Activated CD4-positive, alpha-beta T cell treated with anti-CD3 and anti-CD28 coated beads, Interleukin-2, amount 50 U/mL, for 48 hours (primary cell): Measurements from ENCODE around the gene MACROH2A2.
A peak's percentile ranks its signal among the peaks of the same experiment; 100 is the strongest.
"Not testable (repeated sequence)": the region's sequence is repeated elsewhere in the genome, so short reads cannot be mapped to it uniquely, and the experiment has no call there.

Source experiments
- DNase-seq, 2 experiments: peaks; one replicate each; pipeline ENCODE4 v3.0.0-alpha.2; 2020

The MACROH2A2 gene

DNA sequence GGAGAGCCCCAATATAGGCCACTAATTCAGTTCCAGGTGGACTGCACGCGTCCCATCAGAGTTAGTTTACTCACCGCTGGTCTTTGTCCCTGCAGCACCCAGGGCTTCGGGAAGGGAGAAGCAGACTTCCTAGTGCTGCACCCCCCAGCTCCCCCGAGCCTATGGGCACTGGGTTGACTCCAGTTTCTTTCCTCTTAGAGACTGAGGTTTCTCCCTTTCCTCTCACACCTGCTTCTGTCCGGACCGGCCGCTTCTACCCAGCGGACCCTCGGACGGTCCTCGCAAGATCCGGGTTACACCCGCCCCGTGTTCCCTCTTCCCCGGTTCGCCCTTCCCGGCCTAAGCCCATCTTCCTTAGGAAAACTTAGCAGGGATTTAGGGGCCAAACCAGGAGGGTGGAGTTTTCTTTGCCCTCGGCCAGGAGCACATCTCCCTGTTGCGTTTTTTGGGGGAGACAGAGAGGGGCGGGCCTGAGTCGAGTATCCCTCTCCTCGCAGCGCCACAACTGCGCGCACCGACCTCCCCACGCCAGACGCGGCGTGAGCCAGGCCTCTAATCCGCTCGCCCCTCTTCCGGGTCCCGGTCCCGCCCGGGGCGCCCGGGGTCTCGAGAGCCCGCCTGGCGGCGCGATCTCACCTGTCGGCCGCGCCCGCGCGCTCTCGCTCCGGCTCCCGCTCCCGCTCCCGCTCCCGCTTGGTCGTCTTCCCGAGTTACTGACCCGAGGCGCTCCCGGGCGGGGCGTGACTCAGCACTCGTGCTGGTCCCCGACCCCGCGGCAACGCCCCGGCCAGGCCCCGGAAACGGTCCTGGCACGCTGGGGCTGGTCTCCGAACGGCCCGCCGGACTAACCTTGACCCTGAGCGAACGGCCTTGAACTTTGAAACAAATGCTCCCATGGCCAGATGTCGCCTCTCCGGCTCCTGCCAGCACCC is 79.7 kb downstream of the MACROH2A2 start, which contains the start of gene AIFM2:
Gene AIFM2 (minus strand): TSS at position 728 of the 932 bp plus-strand sequence. CDS start 8,741 bp downstream, outside the sequence.
- peak; percentile 52 to 60 for DNase-seq

DNA sequence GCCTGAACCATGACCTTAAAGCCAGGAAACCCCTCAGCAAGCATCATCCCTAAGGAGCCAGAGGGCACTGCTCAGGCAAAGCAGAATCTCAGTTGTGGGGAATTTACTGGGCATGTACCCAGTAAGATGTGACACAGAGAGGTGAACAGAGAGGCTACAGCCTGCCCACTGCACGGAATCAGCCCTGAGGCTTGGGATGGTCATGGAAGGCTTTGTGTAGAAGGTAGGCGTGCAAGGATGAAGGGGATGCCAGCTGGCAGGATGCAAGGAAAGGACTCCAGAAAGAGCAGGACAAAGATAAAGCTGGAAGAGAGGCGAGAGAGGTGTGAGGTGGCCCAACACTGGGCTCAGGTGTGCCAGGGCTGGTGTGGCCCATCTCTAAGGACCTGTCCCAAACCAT is 82.4 kb downstream of the MACROH2A2 start:
- no peak for DNase-seq

DNA sequence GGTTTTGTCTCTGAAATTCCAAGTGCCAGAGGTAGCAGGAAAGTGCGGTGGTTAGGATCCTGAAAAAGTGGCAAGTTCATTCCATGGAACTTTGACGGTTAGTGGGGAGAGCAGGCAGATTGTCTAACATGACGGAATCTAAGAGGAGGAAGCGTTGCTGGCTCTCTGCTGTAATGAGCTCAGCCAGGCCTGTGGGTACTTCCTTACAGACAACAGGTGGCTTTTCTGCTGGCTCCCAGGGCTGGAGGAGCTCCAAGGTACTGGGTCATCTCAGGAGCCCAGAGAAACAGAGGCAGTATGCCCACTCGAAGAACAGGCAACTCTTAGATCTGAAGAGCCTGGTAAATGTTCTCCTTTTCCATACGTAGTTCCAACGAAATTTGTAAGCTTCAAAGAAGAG is 83.0 kb downstream of the MACROH2A2 start:
- no peak for DNase-seq

DNA sequence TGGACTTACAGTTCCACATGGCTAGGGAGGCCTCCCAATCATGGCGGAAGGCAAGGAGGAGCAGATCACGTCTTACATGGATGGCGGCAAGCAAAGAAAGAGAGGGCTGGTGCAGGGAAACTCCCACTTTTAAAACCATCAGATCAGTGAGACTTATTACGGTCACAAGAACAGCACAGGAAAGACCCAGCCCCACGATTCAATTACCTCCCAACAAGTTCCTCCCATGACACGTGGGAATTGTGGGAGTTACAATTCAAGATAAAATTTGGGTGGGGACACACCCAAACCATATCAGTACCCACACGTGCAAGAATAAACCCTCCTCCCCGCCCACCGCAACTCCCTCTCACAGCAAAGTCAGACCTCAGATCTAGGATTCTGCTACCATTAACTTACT is 84.5 kb downstream of the MACROH2A2 start:
- no peak for DNase-seq

DNA sequence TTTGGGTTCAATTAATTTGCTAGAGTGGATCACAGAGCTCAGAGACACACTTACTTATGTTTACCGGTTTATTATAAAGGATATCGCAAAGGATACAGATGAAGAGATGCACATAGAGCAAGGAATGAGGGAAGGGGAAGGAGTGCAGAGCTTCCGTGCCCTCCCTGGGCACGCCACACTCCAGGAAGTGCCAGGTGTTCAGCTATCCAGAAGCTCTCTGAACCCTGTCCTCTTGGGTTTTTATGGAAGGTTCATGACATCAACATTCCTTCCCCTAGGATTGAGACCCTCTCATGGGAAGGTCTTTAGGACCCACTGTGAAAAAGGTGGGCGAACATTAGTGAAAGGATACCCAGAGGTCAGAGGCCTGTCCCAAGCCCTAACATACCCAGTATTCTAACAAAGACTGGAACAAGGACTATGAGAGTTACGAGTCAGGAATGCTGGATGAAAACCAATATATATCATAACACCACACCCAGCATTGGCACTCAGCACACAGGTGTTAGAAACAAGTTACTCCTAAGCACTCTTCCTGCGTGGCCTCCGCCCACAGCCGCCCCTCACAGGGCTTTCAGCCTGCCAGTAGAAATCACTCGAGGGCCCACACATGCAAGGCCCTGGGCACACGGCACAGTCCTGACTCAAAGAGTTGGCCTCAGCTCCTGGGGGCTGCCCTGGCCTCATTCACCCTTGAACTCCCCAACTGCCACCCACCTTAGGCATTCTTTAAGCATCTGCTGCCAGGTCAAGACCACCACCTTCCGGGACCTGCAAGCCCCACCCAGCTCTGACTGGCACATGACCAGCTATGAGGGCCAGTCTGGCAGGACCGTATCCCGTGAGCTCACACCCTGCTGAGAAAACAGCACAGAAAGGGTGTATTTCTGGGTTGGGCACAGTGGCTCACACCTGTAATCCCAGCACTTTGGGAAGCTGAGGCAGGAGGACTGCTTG is 85.6 kb downstream of the MACROH2A2 start:
- DNase-seq, result no peak

DNA sequence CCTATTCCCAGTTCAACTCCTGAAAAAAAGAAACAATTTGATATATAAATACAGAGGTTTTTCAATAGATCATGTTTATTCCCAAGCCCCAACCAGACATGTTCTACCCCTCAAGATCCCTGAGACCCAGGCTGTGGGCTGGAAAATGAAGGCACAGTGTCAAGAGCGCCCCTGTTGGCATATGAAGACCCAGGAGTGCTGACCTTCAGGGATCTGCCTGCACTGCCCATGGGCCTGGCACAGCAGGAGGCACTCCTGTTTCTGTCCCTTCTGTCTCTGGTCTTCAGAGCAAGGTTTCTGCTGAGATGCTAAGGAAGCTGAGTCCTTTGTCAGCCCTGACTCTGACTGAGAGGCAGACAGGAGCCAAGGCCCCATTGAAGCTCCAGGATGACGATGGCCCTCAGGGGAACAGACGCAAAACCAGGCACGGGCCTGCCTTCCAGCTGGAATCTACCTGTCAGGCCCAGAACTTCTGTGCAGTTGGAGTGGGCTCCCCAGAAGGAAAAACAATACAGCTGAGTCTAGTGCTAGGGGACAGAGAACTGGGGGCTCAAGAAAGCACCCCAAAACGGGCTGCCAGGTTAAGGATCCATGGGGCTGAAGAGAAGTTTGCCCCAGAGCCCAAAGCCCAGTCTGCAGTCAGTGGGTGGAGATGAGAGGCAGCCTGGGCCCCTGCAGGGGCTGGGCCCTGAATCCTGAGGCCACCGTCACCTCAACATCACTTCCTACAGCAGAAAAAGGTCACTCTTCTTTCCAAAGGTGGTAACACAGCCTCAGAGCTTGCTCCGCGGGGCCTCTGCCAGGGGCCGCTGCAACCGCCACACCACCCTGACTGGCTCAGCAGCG is 86.7 kb downstream of the MACROH2A2 start:
- DNase-seq, result no peak

DNA sequence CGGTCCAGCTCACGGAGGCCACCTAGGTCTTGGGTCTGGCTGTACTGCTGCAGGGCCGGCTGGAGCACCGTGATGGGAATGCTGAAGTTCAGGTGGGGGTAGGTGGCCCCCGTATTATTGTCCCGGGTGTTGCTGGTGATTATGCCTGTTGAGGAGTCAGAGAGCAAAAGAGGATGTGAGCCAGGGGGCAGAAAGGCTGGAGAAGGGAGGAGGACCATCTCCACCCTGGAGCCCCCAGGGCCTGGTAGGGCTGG is 87.3 kb downstream of the MACROH2A2 start:
- no peak for DNase-seq

DNA sequence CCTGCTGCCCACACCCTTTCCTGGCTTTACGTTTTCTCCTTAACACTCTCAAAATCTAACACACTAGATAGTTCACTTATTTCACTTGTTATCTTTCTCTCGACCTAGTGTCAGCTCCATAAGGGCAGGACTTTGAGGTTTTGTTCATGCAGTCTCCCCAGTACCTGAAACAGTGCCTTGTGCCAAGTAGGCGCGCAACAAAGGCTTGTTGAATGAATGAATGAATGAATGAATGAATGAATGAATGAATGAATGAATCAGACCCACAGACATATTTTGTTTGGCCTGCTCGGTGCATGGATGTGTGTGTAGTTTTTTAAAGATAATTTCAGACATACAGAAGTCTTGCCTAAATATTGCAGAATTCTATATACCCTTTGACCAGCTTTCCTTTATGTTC is 87.7 kb downstream of the MACROH2A2 start:
- no peak for DNase-seq

DNA sequence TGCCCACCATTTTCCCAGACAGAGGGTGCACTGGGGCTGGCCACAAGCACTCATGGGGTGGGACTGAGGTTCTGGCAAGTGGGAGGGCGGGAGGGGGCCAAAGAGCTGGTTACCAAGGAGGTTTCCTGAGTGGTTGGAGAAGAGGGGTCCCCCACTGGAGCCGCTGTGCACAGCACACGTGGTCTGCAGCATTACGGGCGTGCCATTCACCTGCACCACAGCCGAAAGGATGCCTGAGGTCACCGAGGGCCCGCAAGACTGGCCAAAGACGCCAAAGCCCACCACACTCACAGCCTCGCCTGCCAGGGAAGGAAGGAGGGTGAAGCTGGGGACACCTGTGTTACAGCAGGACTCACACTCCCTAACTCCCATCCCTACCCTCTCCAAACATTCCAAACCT is 89.9 kb downstream of the MACROH2A2 start:
- DNase-seq, result no peak

DNA sequence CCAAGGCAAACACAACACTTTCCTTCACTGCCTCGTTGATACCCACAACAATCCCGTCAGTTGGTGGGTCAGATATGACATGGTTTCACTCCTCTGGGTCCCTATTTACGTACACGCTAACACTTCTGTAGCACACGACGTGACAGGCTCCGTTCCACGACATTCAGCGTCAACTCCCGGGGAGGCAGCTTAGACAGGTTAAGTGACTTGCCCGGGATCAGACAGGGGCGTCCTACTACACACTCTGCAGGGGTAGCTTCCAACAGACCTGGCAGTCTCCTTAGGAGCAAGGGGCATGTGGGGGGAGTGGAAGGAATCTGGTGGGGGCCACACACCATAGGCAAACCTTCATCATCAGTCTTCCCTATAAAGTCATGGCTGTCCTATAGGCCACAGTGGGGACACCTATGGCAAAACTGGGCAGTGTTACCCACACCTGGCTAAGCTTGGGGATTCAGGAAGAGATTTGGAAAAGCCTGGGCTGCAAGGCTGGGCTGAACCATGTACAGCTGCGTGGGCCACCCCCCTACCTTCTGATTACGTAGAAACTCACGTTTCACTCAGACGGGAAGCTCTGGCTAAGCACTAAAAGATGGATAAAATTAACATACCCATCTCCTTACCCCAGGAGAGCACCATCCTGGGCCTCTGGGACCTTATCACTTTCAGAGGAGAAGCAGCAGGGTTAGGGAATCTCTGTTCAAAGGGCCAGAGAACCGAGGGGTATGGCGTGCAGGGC is 91.9 kb downstream of the MACROH2A2 start:
- no peak for DNase-seq

DNA sequence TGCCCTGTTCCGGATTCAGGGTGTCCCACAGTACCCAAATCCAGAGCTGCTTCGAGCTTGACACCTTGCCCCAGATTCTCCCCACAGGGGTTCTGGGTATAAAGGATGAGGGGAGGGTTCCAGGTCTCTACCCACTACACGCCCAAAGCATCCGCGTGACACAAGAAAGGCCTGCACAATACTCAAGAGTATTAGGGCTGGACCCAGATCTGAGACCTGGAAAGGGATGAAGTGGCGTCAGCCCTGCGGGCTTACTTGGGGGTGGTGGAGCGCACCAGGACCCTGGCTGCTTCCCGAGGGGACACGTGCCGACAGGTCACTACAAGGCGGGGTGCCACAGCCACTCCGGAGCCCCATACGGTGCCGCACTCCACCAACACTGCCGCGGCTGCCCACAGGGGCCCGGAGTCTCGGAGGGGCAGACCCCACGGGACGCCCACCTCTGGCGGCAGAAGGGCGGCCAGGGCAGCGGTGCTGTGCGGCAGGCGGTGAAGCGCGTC is 92.6 kb downstream of the MACROH2A2 start:
- DNase-seq, result peak; percentile 27 to 39

DNA sequence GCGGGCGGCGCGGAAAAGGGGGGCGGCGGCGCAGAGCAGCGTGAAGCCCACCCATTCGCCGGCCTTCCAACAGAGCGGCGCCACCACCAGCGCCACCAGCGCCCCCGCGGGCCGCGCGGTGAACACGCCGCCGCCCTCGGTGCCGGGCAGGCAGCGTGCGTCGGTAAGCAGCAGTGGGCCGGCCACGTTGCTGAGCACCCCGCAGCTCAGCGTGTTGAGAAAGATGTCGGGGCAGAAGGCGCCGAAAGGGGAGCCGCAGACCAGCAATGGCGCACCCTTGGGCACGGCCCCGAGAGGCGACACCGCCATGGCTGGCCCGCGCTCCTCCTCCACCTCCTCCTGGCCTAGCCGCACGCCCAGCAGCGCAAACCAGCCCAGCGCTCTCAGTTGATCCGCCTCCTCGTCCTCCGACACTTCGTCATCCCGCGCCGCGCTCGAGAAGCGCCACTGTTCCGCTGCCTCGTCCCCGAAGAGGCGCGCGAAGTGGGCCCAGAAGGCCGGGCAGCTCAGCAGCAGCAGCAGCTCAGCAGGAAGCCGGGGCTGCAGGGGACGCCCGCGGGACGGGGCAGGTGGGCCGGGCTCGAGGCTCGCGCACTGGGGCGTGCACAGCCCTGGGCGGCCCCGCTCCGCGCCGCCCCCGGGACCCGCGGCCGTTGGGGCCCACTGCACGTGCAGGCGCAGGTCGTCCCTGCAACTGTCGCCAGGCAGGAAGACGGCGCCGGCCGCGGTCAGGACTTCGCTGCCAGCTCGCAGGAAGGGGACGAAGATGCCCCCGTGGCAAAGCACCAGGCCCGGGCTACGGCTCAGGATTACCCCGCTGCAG is 93.2 kb downstream of the MACROH2A2 start:
- peak; percentile 71 to 74 for DNase-seq

DNA sequence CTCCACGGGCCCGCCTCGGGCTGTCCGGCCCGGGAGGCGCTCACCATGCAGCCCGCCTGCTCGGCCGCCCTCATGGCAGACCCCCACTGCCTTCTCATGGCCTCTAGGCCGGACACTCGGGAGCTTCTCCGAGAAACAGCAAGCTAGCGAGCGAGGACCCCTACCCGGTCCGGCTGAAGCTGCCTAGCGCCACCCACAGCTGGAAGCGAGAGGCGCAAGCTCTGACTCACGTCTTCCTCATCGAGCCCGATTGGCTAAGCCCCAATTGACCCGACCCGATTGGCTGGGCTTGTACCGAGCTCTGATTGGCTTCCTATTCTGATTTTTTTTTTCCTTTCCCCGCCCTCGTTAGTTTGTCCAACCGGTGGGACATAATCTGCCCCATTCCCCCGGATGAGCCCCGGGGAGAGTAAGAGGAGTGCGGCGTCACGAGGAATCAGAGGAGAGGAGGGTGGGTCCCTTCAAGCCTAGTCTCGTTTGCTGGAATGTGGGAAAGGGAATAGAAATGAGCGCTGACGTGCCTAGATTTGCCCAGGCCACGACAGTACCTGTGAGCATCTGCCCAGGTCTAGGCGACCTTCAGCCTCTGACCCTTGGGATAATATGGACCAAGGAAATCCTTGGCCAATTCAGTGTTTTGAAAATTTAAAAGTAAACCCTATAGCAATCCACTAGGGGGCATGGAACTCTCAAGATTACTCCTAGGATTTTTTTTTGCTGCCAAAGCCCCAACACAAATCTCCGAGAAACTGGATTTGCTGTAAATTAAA is 94.0 kb downstream of the MACROH2A2 start, which contains the start of gene TYSND1:
Gene TYSND1 (minus strand): TSS at position 212 of the 770 bp plus-strand sequence. CDS start 114 bp downstream, at position 98.
- peak; percentile 93 to 95 for DNase-seq

DNA sequence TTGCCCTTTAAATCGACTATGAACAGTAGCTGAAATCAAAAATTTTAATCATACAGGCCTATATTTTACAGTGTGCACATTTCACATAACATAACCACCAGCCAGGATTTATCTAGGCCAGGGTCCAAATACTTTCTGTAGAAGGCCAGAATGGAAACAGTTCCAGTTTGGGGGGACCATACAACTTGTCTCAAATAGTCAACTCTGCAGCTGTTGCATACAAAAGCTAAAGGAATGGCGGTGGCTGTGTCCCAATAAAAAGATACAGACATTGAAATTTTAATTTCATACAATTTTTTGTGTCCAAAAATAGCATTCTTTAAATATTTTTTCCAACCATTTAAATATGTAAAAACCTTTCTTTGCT is 94.6 kb downstream of the MACROH2A2 start:
- DNase-seq, result no peak

DNA sequence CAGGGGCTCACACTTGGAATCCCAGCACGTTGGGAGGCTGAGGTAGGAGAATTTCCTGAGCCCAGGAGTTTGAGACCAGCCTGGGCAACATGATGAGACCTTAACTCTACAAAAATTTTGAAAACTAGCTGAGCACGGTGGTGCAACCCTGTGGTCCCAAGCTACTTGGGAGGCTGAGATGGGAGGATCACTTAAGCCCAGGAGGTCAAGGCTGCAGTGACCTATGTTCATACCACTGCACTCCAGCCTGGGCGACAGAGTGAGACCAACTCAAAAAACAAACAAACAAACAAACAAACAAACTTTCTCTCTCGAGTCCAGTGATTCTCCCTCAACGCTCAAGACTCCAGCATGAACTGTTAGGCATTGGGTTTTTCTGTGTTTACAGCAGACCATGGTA is 95.9 kb downstream of the MACROH2A2 start:
- DNase-seq, result no peak

DNA sequence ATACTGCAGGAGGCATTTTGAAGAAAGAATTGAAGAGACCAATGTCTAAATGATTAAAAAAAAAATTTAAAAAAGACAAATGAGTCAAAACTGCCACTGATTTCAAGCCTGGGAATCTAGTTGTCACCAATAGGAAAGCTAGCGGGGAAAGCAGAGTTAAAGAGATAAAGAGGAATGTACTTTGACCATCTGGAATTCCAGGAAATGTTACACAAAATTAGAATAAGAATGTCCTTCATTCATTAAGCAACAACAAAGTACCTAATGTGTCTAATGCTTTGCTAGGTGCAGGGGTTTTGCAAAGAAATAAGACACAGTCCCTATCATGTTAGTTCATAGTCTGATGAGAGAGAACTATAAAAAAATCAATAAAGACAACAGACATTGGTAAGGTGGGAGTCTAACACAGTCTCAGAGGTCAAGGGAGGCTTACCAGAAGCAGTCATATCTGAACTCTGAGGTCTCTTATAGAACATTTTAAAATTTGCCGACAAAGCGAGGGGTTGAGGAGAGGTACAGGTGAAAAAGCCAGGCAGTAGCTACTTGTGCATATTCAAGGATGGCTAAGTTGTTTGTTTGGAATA is 102.7 kb downstream of the MACROH2A2 start:
- DNase-seq, result no peak

DNA sequence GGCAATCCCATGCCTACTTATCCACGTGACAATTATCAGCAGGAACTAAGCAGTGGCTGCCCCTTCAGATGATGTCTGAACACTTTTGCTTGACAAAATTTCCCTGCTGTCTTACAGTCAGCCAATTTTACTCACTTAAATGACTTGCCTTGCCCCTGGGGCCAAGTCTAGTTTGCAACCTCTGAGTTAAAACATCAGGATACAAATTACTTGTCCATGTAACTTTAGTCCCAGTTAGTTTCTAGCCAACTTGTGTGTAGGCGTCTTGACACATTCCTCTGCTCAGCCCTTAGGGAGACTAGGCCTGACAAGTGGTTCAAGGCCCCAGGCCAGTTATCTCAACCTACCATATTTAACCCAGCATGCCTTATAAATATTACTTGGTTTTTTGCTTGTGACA is 105.5 kb downstream of the MACROH2A2 start:
- DNase-seq, result no peak

DNA sequence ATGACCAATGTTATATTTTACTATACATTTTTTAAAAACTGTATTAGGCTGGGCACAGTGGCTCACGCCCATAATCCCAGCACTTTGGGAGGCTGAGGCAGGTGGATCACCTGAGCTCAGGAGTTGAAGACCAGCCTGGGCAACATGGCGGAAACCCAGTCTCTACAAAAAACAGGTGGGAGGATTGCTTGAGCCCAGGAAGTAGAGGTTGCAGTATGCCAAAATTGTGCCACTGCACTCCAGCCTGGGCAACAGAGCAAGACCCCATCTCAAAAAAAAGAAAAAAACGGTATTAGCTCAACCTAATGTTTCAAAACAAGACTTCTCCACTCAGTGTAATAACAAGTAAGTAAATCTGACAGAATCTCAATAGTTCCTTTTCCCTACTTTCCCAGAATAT is 106.7 kb downstream of the MACROH2A2 start:
- DNase-seq, result not testable (repeated sequence)

DNA sequence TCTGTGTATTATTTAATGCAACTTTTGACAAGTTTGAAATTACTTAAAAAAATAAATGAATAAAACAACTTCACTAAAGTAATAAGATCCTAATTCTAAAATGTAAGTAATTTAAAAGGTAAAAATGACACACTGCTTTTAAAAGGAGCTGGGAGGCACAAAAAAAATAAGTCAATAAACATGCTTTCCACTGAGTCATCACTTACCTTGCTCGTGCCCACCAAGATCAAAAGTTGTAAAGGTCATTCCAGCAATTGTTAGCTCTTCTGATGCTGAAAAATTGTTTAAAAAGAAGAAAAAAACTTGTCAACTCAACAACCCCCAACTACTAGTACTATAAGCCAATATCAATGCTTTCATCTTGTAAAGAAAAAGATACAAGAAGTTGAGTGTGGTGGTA is 108.2 kb downstream of the MACROH2A2 start:
- no peak for DNase-seq
